Measurements from ENCODE around the gene VIPR2. TPM values are rescaled to one million over a fixed set of nuclear protein-coding genes. Genes with fewer than 3 reads are reported as not detected.

VIPR2 gene
- total RNA-seq, 4 donors from 2014 or later, result 0.33 to 0.56 TPM; not detected in 2

GRCh38 chr7:159014297-159015062 lies 130.2 kb downstream of the VIPR2 start:
- H3K4me3 ChIP-seq (replicated peaks in 1 of 3), result no peak overlapping the region
- no peak for DNase-seq
- 90 to 97% methylated on average over 13 to 20 of the region's 20 CpGs for whole genome bisulfite sequencing, 2 donors
- H3K27ac ChIP-seq, result no peak overlapping the region
- no peaks in the 10 kb centered on the region for H3K9me3 ChIP-seq
- H3K4me1 ChIP-seq, result peaks cover 0 to 8% of the 10 kb centered on the region in 2 donors
- no peak for TF ChIP-seq CTCF (IDR thresholded peaks at IDR 0.05)
- no peak for TF ChIP-seq POLR2A (IDR thresholded peaks at IDR 0.05)
- H3K27me3 ChIP-seq, result no peaks in the 10 kb centered on the region
- intact Hi-C loops (cut with DNase I), result no loop called here
- no peaks in the 10 kb centered on the region for H3K36me3 ChIP-seq

DNA sequence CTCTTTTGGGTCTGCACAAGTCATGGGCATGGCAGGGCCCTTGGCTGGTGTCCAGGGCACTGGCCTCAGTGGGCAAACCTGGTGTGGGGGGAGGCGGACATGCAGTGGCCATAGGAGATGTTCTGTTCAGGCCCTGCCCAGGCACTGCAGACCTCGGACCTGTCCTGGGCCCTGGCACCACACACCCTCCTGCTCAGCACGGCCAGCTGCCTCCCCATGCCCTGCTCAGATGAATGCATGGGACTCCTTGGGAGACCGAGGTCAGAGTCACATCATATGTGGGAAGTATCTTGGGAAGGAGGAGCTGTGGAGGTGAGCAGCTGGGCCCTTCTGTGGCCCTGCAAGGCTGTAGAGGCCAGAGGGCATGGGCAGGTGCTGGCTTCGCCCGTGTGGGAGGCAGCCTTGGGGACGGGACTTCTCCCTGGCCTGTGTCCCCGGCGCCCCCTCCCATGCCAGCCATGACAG lies 130.8 kb downstream of the VIPR2 start:
- Histone ChIP-seq H3K27me3 (no peaks in the 10 kb centered on the region), H3K4me1 (peaks cover 0 to 8% of the 10 kb centered on the region in 2 donors), H3K4me3 (replicated peaks in 1 of 3) (no peak overlapping the region), H3K27ac (no peak overlapping the region), H3K36me3 (no peaks in the 10 kb centered on the region), H3K9me3 (no peaks in the 10 kb centered on the region)
- intact Hi-C loops (cut with DNase I), result no loop called here
- WGBS, 2 donors, result 89 to 98% methylated on average over 3 to 6 of the region's 9 CpGs
- DNase-seq, result no peak
- TF ChIP-seq POLR2A (IDR thresholded peaks at IDR 0.05) (no peak), CTCF (IDR thresholded peaks at IDR 0.05) (no peak)

GRCh38 chr7:159013181-159013690 lies 131.4 kb downstream of the VIPR2 start:
- 88 to 89% methylated on average over 18 of the region's 18 CpGs for WGBS, 2 donors
- H3K27ac ChIP-seq, result no peak overlapping the region
- DNase-seq, result no peak
- H3K4me3 ChIP-seq (replicated peaks in 1 of 3), result no peak overlapping the region
- H3K9me3 ChIP-seq, result no peaks in the 10 kb centered on the region
- intact Hi-C loops (cut with DNase I), result no loop called here
- H3K27me3 ChIP-seq, result no peaks in the 10 kb centered on the region
- no peak for TF ChIP-seq CTCF (IDR thresholded peaks at IDR 0.05)
- no peak for TF ChIP-seq POLR2A (IDR thresholded peaks at IDR 0.05)
- H3K4me1 ChIP-seq, result peaks cover 0 to 8% of the 10 kb centered on the region in 2 donors
- H3K36me3 ChIP-seq, result no peaks in the 10 kb centered on the region

DNA sequence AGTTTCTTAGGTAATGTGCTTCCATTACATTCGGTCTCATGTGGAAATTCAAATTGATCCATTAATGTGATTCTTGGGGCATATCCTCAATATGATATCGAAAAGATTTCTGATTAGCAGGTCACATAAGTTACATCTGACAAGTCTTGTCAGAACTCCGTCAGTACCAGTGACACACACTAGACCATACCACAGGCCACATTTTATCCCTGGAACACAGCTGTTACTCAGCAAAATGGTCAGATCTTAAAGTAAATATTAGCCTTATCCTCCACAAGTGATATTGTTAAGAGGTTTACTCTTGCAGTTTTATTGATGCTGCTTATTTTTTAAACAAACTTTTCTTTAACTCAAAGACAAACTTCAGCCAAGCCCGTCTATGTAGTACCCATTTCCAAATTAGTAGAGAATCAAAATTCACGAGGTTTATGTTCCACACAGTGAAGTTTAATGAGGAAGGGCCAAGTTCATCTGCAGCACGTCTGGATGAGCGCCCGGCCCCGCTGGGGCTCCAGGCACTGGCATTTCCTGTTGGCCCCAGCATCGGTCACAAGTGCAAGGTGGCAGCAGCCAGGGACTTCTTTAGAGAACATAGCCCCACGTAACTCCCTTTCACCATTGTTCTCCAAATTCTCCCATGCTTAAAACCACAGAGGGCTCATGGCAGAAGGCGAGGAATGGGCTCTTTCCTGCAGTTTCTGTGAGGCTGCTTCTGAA lies 132.2 kb downstream of the VIPR2 start:
- TF ChIP-seq CTCF (IDR thresholded peaks at IDR 0.05) (no peak), POLR2A (IDR thresholded peaks at IDR 0.05) (no peak)
- 56 to 67% methylated on average over 12 of the region's 12 CpGs for WGBS, 2 donors
- Histone ChIP-seq H3K27me3 (no peaks in the 10 kb centered on the region), H3K4me3 (replicated peaks in 1 of 3) (no peak overlapping the region), H3K9me3 (no peaks in the 10 kb centered on the region), H3K4me1 (peaks cover 0 to 8% of the 10 kb centered on the region in 2 donors), H3K36me3 (no peaks in the 10 kb centered on the region), H3K27ac (no peak overlapping the region)
- intact Hi-C loops (cut with DNase I), result no loop called here
- peak in 1 of 2 donors; percentile 21 for DNase-seq

GRCh38 chr7:159011722-159012022 lies 133.0 kb downstream of the VIPR2 start:
- peaks cover 0 to 8% of the 10 kb centered on the region in 2 donors for H3K4me1 ChIP-seq
- intact Hi-C loops (cut with DNase I), result no loop called here
- TF ChIP-seq POLR2A (IDR thresholded peaks at IDR 0.05), result no peak
- TF ChIP-seq CTCF (IDR thresholded peaks at IDR 0.05), result no peak

More at GRCh38 chr7:159011722-159012022, 133.0 kb downstream of the VIPR2 start:
- Histone ChIP-seq H3K4me3 (replicated peaks in 1 of 3) (no peak overlapping the region), H3K27me3 (no peaks in the 10 kb centered on the region), H3K27ac (no peak overlapping the region), H3K9me3 (no peaks in the 10 kb centered on the region), H3K36me3 (no peaks in the 10 kb centered on the region)
- no peak for DNase-seq
- WGBS, 2 donors, result 68 to 84% methylated on average over 3 of the region's 3 CpGs
